Mesothelial cell of epicardium (in vitro differentiated cells): ENCODE results near the gene LRRC72. TPM values are rescaled to one million over a fixed set of nuclear protein-coding genes. Genes with fewer than 3 reads are reported as not detected.
"Not testable (repeated sequence)": the region's sequence is repeated elsewhere in the genome, so short reads cannot be mapped to it uniquely, and the experiment has no call there.

Source experiments
- DNase-seq, 2 experiments: peaks; one replicate each; pipeline ENCODE4 v3.0.0; 2021; ENCODE audit warnings: low spot score in 2 of 2; ENCODE audit not compliant: unreplicated experiment in 2 of 2
- H3K27ac Mint-ChIP-seq: 2 replicates; pipeline ENCODE4 v1.8.0; 2021; ENCODE audit warnings: mixed read lengths
- H3K27me3 Mint-ChIP-seq: 2 replicates; pipeline ENCODE4 v1.8.0; 2021; ENCODE audit warnings: low read depth, mixed read lengths
- H3K36me3 Mint-ChIP-seq: 2 replicates; pipeline ENCODE4 v1.8.0; 2021; ENCODE audit warnings: mixed read lengths
- H3K4me1 Mint-ChIP-seq: 2 replicates; pipeline ENCODE4 v1.8.0; 2021; ENCODE audit warnings: mixed read lengths
- H3K4me3 Mint-ChIP-seq: 2 replicates; pipeline ENCODE4 v1.8.0; 2021; ENCODE audit warnings: mild to moderate bottlenecking, moderate library complexity, mixed read lengths
- H3K9me3 Mint-ChIP-seq: 2 replicates; pipeline ENCODE4 v1.8.0; 2021; ENCODE audit warnings: mixed read lengths
- CTCF ChIP-seq: fragments of 200-600 bp; sonication (generic); IDR thresholded peaks from one replicate; pipeline ENCODE4 v1.5.0; 2021; ENCODE audit warnings: antibody characterized with exemption; ENCODE audit not compliant: unreplicated experiment
- total RNA-seq: library from RNA; stranded (reverse); gene quantifications from 3 replicates; pipeline ENCODE4 v1.2.1, GENCODE V29; 2021

LRRC72 gene
- total RNA-seq, 1 donor from 2014 or later: not detected

GRCh38 chr7:16502303-16502702 lies 24.3 kb upstream of the LRRC72 start:
- Mint-ChIP-seq H3K9me3 (no peaks in the 10 kb centered on the region), H3K4me1 (peaks cover 4% of the 10 kb centered on the region), H3K27ac (no peak overlapping the region), H3K4me3 (no peak overlapping the region), H3K36me3 (no peaks in the 10 kb centered on the region), H3K27me3 (no peaks in the 10 kb centered on the region)
- no peak for TF ChIP-seq CTCF
- DNase-seq: no peak

- no peak for DNase-seq
- Mint-ChIP-seq H3K4me3 (no peak overlapping the region), H3K36me3 (no peaks in the 10 kb centered on the region), H3K4me1 (no peaks in the 10 kb centered on the region), H3K9me3 (peaks cover 6% of the 10 kb centered on the region), H3K27me3 (no peaks in the 10 kb centered on the region), H3K27ac (no peak overlapping the region)
- no peak for TF ChIP-seq CTCF
Measured at GRCh38 chr7:16504019-16504418, 22.6 kb upstream of the LRRC72 start.

GRCh38 chr7:16506422-16506821 lies 20.2 kb upstream of the LRRC72 start:
- H3K27ac Mint-ChIP-seq, H3K4me3 Mint-ChIP-seq, H3K27me3 Mint-ChIP-seq, H3K4me1 Mint-ChIP-seq, H3K36me3 Mint-ChIP-seq, H3K9me3 Mint-ChIP-seq, DNase-seq: not testable (repeated sequence)

- no peak overlapping the region for H3K4me3 Mint-ChIP-seq
- no peak for DNase-seq
- peaks cover 6% of the 10 kb centered on the region for H3K9me3 Mint-ChIP-seq
- H3K36me3 Mint-ChIP-seq: no peaks in the 10 kb centered on the region
- H3K27me3 Mint-ChIP-seq: no peaks in the 10 kb centered on the region
- H3K27ac Mint-ChIP-seq: no peak overlapping the region
- peaks cover 6% of the 10 kb centered on the region for H3K4me1 Mint-ChIP-seq
- no peak for TF ChIP-seq CTCF
Measured at GRCh38 chr7:16509829-16510228, 16.8 kb upstream of the LRRC72 start.

- Mint-ChIP-seq H3K27ac (no peak overlapping the region), H3K36me3 (no peaks in the 10 kb centered on the region), H3K4me3 (no peak overlapping the region), H3K4me1 (peaks cover 6% of the 10 kb centered on the region), H3K27me3 (no peaks in the 10 kb centered on the region), H3K9me3 (peaks cover 6% of the 10 kb centered on the region)
- no peak for TF ChIP-seq CTCF
- DNase-seq: no peak
Measured at GRCh38 chr7:16511314-16511713, 15.3 kb upstream of the LRRC72 start.

- Mint-ChIP-seq H3K36me3 (no peaks in the 10 kb centered on the region), H3K9me3 (peaks cover 6% of the 10 kb centered on the region), H3K4me3 (no peak overlapping the region), H3K27ac (no peak overlapping the region), H3K27me3 (no peaks in the 10 kb centered on the region), H3K4me1 (peaks cover 6% of the 10 kb centered on the region)
- DNase-seq: no peak
- no peak for TF ChIP-seq CTCF
Measured at GRCh38 chr7:16512097-16512496, 14.5 kb upstream of the LRRC72 start.
